ENCODE measurements around the gene MAMDC2.

DNA sequence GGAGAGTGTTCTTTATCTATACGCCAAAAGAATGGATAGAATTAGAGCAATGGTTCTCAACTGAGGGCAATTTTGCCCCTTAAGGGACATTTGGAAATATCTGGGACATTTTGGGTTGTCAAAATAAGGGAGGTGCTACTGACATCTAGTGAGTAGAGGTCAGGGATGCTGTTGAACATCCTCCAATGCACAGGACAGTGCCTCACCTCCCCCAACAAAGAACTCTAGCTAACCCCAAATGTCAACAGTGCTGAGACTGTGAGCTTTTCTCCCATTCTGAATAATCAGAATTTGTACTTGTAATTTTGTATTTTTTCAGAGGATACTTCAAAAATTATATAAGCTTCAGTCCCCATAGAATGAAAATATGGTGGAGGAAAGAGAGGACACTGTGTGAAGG, 206.6 kb downstream of the MAMDC2 start:
- TF ChIP-seq, protein P1, sequence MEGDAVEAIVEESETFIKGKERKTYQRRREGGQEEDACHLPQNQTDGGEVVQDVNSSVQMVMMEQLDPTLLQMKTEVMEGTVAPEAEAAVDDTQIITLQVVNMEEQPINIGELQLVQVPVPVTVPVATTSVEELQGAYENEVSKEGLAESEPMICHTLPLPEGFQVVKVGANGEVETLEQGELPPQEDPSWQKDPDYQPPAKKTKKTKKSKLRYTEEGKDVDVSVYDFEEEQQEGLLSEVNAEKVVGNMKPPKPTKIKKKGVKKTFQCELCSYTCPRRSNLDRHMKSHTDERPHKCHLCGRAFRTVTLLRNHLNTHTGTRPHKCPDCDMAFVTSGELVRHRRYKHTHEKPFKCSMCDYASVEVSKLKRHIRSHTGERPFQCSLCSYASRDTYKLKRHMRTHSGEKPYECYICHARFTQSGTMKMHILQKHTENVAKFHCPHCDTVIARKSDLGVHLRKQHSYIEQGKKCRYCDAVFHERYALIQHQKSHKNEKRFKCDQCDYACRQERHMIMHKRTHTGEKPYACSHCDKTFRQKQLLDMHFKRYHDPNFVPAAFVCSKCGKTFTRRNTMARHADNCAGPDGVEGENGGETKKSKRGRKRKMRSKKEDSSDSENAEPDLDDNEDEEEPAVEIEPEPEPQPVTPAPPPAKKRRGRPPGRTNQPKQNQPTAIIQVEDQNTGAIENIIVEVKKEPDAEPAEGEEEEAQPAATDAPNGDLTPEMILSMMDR (IDR thresholded peaks at IDR 0.05): no peak
- no peak for TF ChIP-seq POLR2A (IDR thresholded peaks at IDR 0.05)
- TF ChIP-seq EP300 (IDR thresholded peaks at IDR 0.05): no peak

Measured in ovary (tissue), 3 donors.